GM21526 (cell line): ENCODE results near the gene HIVEP2.

ENCODE experiments used
- ATAC-seq: cut with Tn5 transposase; IDR thresholded peaks from one replicate; pipeline ENCODE4 v1.9.1; 2021; ENCODE audit warnings: moderate library complexity; ENCODE audit not compliant: unreplicated experiment, low FRiP score

The HIVEP2 gene

DNA sequence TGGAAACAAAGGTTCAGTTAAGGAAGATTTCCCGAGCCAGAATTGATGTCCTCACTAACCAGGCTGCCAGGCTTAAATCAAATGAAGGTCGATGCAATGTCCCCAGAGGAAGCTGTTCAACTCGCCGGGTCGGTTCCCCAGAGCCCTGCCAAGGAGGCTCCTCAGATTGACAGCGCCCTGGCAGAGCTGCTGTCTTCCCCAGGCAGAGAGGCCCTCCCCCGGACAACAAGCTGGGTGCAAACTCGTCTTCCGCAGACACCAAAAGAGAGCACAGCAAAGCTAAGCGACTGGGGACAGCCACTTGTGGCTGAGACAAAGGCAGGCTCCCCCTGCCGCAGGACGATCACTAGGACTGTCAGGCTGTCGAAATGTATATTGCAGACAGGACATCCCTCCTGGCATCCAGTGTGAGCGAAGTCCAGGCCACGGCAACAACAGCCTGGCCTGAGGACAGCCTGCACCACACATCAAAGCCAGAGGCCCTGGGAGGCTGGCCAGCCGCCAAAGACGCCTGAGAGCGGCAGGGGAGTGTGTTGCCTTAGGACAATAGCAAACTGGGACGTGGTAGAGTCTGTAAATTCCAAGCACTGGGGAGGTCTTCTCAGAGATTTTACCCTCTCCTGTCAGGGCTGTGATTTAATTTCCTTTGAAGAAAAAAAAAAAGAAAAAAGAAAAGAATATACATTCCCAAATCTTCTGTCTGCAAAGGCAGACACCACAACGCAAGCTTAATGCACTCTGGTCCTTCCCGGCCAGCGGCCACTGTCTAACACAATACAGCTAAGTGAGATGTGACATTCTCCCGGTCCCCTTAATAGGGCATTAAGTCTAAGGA lies 99.1 kb downstream of the HIVEP2 start:
- no peak for ATAC-seq

GRCh38 chr6:142845143-142845571 lies 99.8 kb downstream of the HIVEP2 start:
- peak; percentile 49 for ATAC-seq

DNA sequence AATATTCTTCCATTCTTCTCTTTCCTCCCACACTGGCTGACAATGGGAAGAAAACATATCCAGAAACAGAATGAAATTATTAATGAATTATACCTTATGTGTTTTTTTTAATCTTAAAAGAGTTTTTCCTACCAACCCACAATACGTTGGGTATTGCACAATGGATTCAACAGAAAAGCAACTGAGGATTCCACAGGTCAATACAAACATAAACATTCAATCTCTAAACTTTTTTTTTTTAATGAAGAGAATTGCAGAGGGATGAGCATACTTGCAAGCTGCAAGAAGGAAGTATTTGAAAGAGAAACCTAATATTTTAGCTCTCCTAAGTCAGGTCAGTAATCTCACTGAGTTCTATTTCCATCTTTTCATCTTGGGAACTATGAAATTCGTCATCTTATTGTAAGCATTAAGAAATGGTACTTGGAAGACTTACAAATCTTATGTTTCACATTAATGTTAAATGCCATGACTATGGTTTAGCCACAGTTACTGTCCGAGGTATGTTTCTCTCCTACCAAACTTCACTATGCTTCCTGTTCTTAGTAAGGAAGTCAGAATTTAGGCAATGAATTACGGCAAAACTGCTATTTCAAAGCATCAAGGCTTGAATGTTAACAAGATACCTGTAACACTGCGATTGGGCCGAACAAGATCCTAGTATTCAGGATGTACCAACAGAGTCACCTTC lies 100.8 kb downstream of the HIVEP2 start:
- ATAC-seq = no peak

GRCh38 chr6:142843361-142843760 lies 101.6 kb downstream of the HIVEP2 start:
- no peak for ATAC-seq

GRCh38 chr6:142842418-142843261 lies 102.3 kb downstream of the HIVEP2 start:
- ATAC-seq = peak; percentile 50

DNA sequence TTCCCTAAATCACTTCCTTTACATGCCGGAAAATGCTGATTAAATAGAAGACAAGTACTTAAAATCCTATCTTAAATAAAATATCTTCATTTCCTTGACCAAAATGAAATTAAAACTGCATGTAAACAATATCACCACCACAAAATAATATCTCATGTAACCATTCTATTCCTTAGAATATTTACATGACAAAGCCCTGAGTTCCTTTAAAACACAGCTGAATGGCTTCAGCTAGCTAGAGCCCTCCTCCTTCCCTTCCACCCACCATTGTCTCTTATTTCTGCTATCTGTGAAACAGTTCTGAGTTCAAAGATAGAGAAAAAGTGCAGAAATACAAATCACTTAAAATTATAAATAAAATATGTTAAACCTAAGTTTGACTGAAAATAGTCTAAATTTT lies 103.1 kb downstream of the HIVEP2 start:
- ATAC-seq = no peak

GRCh38 chr6:142839686-142840040 lies 105.3 kb downstream of the HIVEP2 start:
- no peak for ATAC-seq

GRCh38 chr6:142838821-142839685 lies 105.9 kb downstream of the HIVEP2 start:
- no peak for ATAC-seq

GRCh38 chr6:142835787-142836535 lies 109.0 kb downstream of the HIVEP2 start:
- no peak for ATAC-seq

DNA sequence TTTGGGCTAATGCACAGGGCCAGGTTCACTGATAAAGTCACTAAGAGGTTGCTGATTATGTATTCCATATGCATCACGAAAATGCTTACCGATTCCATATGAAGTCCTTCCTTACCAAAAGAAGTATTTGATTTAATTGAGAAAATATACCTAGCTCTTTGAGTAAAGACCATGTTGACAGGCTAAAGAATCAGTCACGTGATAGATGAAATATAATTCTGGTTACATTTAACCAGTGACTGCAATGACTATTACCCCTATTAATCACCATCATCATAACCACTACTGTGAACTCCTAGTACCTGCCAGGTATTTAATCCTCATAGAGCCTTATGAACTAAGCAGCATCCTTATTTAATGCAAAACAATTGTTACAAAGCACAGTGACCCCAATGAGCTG lies 110.1 kb downstream of the HIVEP2 start:
- no peak for ATAC-seq

DNA sequence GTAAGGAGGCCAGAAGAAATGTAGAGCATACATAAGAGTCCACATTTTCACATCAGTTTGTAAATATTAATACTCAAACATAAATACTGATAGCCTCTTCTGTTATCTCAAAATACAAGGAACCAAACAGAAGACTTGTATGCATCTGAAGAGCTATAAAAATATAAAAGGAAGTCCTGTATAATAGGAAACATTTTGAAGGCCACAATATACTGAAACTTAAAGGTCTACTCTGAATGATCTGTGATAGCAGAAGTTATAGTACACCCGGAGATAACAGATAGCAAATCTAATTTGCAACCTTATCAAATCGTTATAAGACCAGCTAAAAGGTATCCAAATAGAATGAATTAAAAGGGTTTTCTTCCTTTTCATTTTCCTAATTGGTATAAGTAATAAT lies 111.2 kb downstream of the HIVEP2 start:
- ATAC-seq = no peak

- no peak for ATAC-seq
Observed at GRCh38 chr6:142833054-142833453, 111.9 kb downstream of the HIVEP2 start.

DNA sequence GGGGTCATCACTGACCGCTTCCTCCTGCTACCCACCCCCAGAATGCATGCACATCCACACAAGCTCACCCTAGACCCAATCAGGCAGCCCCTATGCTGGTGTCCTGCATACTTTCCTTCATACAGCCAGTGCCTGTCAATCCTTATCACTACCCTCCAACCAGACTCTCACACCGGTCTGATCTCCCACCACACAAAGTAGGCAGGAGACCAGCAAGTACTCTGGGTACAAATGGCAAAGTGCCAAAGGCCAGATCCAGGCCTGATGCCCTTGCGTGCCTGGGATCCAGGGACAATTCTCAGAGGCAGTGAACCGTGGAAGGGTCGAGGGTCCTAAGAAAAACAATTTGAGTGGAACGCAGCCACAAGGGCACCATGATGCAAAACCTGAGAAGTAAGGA lies 114.2 kb downstream of the HIVEP2 start:
- ATAC-seq = no peak

- no peak for ATAC-seq
Observed at GRCh38 chr6:142830116-142830710, 114.8 kb downstream of the HIVEP2 start.

DNA sequence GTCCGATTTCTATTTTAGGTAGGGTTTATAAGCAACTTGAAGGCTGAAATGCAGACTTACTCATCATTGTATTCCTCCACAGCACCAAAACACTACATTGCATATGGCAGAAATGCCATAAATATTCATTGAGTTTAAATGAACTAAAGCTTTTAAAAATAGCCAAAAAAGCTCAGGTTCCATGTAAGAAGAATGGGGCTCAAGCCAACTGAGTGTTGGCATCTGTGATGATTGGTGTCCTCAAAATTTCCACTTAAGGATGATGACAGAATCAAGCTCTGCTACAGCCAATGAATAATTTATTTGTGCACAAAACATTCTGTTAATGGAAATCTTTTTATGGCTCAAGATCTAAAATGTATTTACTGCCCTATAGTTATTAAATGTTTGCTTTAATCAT lies 115.4 kb downstream of the HIVEP2 start:
- ATAC-seq = no peak

DNA sequence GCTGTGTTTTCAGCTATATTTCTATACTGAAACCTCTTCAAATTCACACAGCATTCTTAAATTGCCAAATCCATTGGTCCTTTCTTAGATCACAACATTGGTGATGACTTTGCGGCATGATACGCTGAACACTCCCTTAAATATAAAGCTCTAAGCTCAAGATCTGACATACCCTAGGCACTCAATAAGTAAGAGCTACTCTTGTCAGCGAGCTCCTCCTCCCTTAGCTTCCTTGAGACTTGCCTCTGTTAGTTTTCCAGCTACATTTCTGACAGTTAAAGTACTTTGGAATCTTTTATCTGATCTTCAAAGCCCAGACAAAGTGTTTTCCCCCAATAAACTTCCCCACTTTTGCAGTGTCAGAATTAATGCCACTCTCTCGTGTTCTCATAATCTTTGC lies 117.0 kb downstream of the HIVEP2 start:
- no peak for ATAC-seq

GRCh38 chr6:142827369-142827768 lies 117.6 kb downstream of the HIVEP2 start:
- no peak for ATAC-seq

DNA sequence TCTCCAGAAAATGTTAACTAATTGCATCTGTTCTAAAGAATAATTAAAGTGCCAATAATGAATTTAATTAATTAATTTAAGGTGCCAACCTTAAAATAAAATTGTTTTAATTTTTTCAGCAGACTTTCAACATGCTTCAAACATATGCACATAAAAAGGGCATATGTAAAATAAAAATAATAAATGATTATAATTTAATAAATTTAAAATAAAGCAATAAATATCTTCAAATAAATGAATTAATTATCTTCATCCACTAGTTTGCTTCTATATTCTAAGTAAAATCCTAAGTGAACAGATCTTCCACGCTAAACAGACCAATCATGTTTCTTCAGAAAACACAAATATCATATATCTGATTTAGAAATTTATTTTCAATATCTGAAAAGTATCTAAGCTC lies 119.2 kb downstream of the HIVEP2 start:
- ATAC-seq = no peak

- ATAC-seq = no peak
Observed at GRCh38 chr6:142824426-142824825, 120.5 kb downstream of the HIVEP2 start.
